NT2/D1 (cell line): ENCODE data around the gene CASTOR1.

Experiments
- SUZ12 ChIP-seq: IDR thresholded peaks from 2 replicates; pipeline ENCODE4 v1.6.1; 2011; ENCODE audit not compliant: insufficient read length, insufficient read depth; ENCODE audit errors: extremely low read depth
- YY1 ChIP-seq: IDR thresholded peaks from 2 replicates; pipeline ENCODE4 v1.6.1; 2011; ENCODE audit not compliant: insufficient read length, insufficient read depth

- TF ChIP-seq SUZ12 (no peak), YY1 (no peak)
These were observed 39.2 kb downstream of the CASTOR1 start for GRCh38 chr22:30250039-30250565.
